Measurements from ENCODE around the gene TAAR5. TPM values are rescaled to one million over a fixed set of nuclear protein-coding genes. Genes with fewer than 3 reads are reported as not detected.

The TAAR5 gene
- total and polyA plus RNA-seq, 2 of the 8 experiments (the other 6 are each of a cell fraction or from before 2014, with no cell fraction given): not detected

- no peak for TF ChIP-seq CHD2 (IDR thresholded peaks at IDR 0.05; ENCODE audit: low read length)
Observed at GRCh38 chr6:132614554-132614953, 25.0 kb upstream of the TAAR5 start (continued).
